Skeletal muscle satellite cell (primary cell): ENCODE measurements around the gene LRFN5.
"Not testable (repeated sequence)": the region's sequence is repeated elsewhere in the genome, so short reads cannot be mapped to it uniquely, and the experiment has no call there.

ENCODE experiments used
- H3K27me3 ChIP-seq: 2 replicates; pipeline ENCODE4 v1.7.0; 2013; ENCODE audit warnings: low read length; ENCODE audit not compliant: control insufficient read depth, insufficient read depth
- H3K36me3 ChIP-seq: 2 replicates; pipeline ENCODE4 v1.7.0; 2013; ENCODE audit warnings: mild to moderate bottlenecking, control low read depth, low read length; ENCODE audit not compliant: insufficient read depth
- H3K4me1 ChIP-seq: 2 replicates; pipeline ENCODE4 v1.7.0; 2013; ENCODE audit warnings: low read length; ENCODE audit not compliant: control insufficient read depth, insufficient read depth
- H3K4me2 ChIP-seq: 2 replicates; pipeline ENCODE4 v1.7.0; 2013; ENCODE audit warnings: mild to moderate bottlenecking, low read length
- H3K4me3 ChIP-seq: 2 replicates; pipeline ENCODE4 v1.7.0; 2013; ENCODE audit warnings: low read length
- H3K9ac ChIP-seq: 2 replicates; pipeline ENCODE4 v1.7.0; 2013; ENCODE audit warnings: mild to moderate bottlenecking, low read depth, low read length, moderate library complexity
- H3K9me3 ChIP-seq: replicated peaks from 2 replicates; pipeline ENCODE4 v1.7.0; 2013; ENCODE audit warnings: mild to moderate bottlenecking, control low read depth, low read length

LRFN5 gene

DNA sequence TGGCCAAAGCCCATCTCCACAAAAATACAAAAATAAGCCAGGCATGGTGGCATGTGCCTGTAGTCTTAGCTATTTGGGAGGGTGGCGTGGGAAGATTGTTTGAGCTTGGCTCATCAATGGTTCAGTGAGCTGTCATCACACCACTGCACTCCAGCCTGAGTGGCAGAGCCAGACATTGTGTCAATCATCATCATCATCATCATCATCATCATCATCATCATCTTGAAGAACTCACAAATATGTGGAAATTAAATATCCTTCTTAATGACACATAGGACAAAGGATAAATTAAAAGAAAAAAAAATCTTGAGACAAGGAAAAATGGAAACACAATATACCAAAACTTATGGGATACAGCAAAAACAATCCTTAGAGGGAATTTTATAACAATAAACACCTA, 132.5 kb downstream of the LRFN5 start:
- H3K9me3 ChIP-seq: no peaks in the 10 kb centered on the region
- H3K36me3 ChIP-seq: no peaks in the 10 kb centered on the region
- no peak overlapping the region for H3K4me3 ChIP-seq
- no peaks in the 10 kb centered on the region for H3K27me3 ChIP-seq
- no peaks in the 10 kb centered on the region for H3K4me1 ChIP-seq
- H3K4me2 ChIP-seq: no peak overlapping the region
- H3K9ac ChIP-seq: no peak overlapping the region

DNA sequence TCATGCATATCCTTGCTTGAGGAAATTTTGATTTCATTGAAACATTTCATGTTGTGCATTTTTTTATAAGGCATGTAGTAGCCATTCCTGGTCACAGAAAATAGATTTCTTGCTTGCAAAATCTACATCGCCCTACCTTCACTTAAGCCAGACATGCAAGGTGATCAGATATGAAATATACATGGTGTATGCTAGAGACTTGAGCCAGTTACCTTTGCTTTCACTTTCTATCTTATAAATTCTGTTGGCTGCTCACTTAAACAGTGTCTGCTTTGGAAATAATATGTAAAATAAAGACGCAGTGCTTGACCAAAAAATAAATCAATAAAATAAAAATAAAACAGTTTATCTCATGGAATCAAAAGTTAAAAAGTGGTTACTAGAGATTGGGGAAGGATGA, 136.5 kb downstream of the LRFN5 start:
- Histone ChIP-seq H3K9ac (no peak overlapping the region), H3K36me3 (no peaks in the 10 kb centered on the region), H3K4me3 (no peak overlapping the region), H3K27me3 (no peaks in the 10 kb centered on the region), H3K4me2 (no peak overlapping the region), H3K9me3 (peaks cover 3% of the 10 kb centered on the region), H3K4me1 (no peaks in the 10 kb centered on the region)

GRCh38 chr14:41749429-41749828, 142.8 kb downstream of the LRFN5 start:
- H3K4me3 ChIP-seq: no peak overlapping the region
- H3K4me1 ChIP-seq: no peaks in the 10 kb centered on the region
- H3K9ac ChIP-seq: no peak overlapping the region
- no peaks in the 10 kb centered on the region for H3K36me3 ChIP-seq
- H3K9me3 ChIP-seq: peaks cover 3% of the 10 kb centered on the region
- no peaks in the 10 kb centered on the region for H3K27me3 ChIP-seq
- no peak overlapping the region for H3K4me2 ChIP-seq

DNA sequence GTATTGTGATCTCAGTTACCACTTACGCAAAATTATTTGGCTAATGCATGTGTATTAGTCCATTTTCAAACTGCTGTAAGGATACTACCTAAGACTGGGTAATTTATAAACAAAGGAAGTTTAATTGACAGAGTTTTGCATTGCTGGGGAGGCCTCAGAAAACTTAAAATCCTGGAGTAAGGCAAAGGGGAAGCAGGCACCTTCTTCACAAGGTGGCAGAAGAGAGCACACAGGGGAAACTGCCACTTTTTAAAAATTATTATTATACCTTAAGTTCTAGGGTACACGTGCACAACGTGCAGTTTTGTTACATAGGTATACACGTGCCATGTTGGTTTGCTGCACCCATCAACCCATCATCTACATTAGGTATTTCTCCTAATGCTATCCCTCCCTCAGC, 143.9 kb downstream of the LRFN5 start:
- not testable (repeated sequence) for H3K4me2 ChIP-seq, H3K9me3 ChIP-seq, H3K4me1 ChIP-seq, H3K9ac ChIP-seq, H3K27me3 ChIP-seq, H3K36me3 ChIP-seq, H3K4me3 ChIP-seq

DNA sequence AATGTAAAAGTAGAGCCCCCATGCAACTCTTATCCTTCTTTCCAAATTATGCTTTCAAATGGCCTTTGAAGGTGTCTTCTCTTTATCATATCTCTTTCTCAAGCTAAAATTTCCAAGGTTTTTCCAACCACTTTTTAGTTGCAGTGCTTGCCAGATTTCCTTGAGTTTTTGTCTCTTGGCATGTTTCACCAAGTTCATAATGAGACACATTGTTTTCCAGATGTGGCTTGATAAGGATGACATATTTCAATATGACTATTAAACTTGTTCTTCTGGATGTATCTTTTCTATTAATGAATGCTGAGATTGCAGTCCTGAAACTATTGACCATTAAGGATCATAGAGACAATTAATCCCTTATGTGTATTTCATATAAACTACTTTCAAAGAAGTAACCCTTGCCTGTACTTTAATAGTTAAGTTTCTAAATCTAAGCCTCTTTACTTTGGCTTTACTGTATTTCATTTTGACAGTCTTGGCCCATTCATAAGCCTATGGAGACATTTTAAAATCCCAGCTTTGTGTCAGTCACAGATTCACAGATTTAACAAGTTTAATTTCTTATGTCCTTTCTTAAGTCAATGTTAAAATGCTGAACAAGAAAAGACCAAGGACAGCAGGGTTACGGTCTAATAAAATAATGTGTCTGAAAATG, 151.5 kb downstream of the LRFN5 start:
- Histone ChIP-seq H3K36me3 (no peaks in the 10 kb centered on the region), H3K9ac (no peak overlapping the region), H3K9me3 (no peaks in the 10 kb centered on the region), H3K4me2 (no peak overlapping the region), H3K4me3 (no peak overlapping the region), H3K4me1 (no peaks in the 10 kb centered on the region), H3K27me3 (no peaks in the 10 kb centered on the region)

GRCh38 chr14:41761204-41761603, 154.5 kb downstream of the LRFN5 start:
- H3K4me2 ChIP-seq: no peak overlapping the region
- no peaks in the 10 kb centered on the region for H3K27me3 ChIP-seq
- H3K9me3 ChIP-seq: no peaks in the 10 kb centered on the region
- H3K36me3 ChIP-seq: no peaks in the 10 kb centered on the region
- no peak overlapping the region for H3K9ac ChIP-seq
- no peaks in the 10 kb centered on the region for H3K4me1 ChIP-seq
- H3K4me3 ChIP-seq: no peak overlapping the region

DNA sequence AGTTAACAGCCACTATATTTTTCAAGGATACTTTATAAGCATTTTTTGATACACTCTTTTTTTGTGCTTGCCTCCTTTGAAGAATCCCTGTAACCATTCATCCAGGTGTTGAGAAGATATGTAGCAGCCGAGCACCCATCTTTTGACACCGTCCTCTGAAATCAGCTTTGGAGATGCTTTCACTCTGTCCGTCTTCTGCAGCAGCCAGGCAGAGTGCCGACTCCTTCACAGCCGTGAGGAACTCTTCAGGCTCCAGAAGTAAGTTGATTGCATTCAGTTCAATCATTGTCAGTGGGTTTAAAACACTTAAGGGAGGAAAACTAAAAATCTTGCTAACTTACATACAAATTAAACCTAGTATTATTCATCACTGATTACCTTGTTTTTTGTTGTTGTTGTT, 160.1 kb downstream of the LRFN5 start:
- Histone ChIP-seq H3K27me3 (no peaks in the 10 kb centered on the region), H3K4me2 (no peak overlapping the region), H3K9ac (no peak overlapping the region), H3K4me3 (no peak overlapping the region), H3K9me3 (peaks cover 5% of the 10 kb centered on the region), H3K36me3 (no peaks in the 10 kb centered on the region), H3K4me1 (no peaks in the 10 kb centered on the region)

GRCh38 chr14:41773536-41774279, 167.0 kb downstream of the LRFN5 start:
- Histone ChIP-seq H3K36me3 (no peaks in the 10 kb centered on the region), H3K4me3 (no peak overlapping the region), H3K9ac (no peak overlapping the region), H3K4me2 (no peak overlapping the region), H3K27me3 (no peaks in the 10 kb centered on the region), H3K4me1 (no peaks in the 10 kb centered on the region), H3K9me3 (peaks cover 5% of the 10 kb centered on the region)

DNA sequence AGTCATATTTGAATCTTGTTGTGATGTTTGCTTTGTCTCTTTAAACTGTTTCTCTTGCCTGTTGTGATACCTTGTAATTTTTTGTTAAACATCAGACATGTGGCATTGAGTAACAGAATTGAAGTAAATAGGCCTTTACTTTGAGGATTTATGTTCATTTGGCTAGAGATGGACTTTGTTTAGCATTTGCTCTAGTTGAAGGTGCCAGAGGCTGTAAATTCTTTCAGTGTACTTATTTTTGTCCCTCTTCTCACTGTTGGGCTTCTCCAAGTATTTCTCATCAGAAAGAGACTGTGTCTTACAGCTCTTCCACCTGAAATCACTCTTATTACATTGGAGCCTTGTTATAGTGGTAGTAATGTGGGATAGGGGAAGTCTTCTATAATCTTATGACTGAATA, 175.8 kb downstream of the LRFN5 start:
- Histone ChIP-seq H3K9ac (no peak overlapping the region), H3K4me3 (no peak overlapping the region), H3K27me3 (no peaks in the 10 kb centered on the region), H3K9me3 (no peaks in the 10 kb centered on the region), H3K4me1 (no peaks in the 10 kb centered on the region), H3K4me2 (no peak overlapping the region), H3K36me3 (no peaks in the 10 kb centered on the region)

GRCh38 chr14:41783403-41783802, 176.7 kb downstream of the LRFN5 start:
- no peak overlapping the region for H3K4me2 ChIP-seq
- no peaks in the 10 kb centered on the region for H3K4me1 ChIP-seq
- no peak overlapping the region for H3K4me3 ChIP-seq
- no peak overlapping the region for H3K9ac ChIP-seq
- H3K27me3 ChIP-seq: no peaks in the 10 kb centered on the region
- no peaks in the 10 kb centered on the region for H3K9me3 ChIP-seq
- no peaks in the 10 kb centered on the region for H3K36me3 ChIP-seq

DNA sequence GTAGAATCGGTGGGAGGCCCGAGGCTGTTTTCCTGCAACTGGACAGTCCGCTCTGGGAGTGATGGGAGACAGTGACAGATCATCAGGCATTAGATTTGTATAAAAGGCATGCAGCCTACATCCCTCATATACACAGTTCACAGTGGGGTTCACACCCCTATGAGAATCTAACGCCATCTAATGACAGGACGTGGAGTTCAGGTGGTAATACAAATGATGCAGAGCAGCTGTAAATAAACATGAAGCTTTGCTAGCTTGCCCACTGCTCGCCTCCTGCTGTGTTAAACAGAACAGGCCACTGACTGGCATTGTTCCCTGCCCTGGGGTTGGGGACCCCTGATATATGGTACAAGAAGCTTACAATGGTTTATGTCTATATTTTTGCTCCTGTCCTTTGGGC, 179.0 kb downstream of the LRFN5 start:
- Histone ChIP-seq H3K9me3 (peaks cover 2% of the 10 kb centered on the region), H3K4me1 (no peaks in the 10 kb centered on the region), H3K4me2 (no peak overlapping the region), H3K4me3 (no peak overlapping the region), H3K36me3 (no peaks in the 10 kb centered on the region), H3K27me3 (no peaks in the 10 kb centered on the region), H3K9ac (no peak overlapping the region)

DNA sequence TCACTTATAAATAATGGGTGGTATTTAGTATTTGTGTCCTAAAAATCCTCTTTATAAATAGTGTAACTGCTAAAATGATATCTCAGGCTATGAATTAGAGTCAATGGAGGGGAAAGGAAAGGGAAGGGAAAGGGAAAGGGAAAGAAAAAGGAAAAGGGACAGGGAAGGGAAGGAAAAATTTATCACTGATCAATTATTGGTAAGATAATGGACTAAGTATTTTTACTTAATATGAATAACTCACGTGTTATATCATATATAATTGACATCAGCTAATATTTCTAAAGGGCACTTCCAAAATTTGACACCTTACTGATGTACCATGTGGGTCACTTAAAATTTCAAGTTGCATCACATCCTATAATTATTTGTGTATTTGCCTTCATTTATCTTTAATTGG, 193.1 kb downstream of the LRFN5 start:
- H3K4me3 ChIP-seq: no peak overlapping the region
- no peaks in the 10 kb centered on the region for H3K4me1 ChIP-seq
- H3K9ac ChIP-seq: no peak overlapping the region
- peaks cover 3% of the 10 kb centered on the region for H3K9me3 ChIP-seq
- no peaks in the 10 kb centered on the region for H3K27me3 ChIP-seq
- no peaks in the 10 kb centered on the region for H3K36me3 ChIP-seq
- no peak overlapping the region for H3K4me2 ChIP-seq
